Measurements from ENCODE around the gene MSI2.

The MSI2 gene

DNA sequence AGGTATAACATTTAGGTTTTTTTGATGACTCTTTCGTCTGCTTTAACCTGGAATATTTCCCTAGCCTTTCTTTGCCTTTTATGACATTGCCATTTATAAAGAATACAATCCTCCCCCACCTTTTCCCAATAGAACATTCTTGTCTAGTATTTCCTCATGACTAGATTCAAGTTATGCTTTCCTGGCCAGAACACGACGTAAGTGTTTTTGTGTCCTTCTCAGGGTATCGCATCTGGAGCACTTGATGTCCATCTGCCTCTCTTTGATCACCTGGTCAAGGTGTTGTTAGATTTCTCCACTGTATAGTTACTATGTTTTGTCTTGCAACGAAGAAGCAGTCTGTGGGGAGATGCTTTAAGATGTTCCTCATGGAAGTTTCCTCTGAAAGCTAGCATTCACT is 87.4 kb downstream of the MSI2 start:
- no peak overlapping the region for H3K27ac ChIP-seq
- H3K9me3 ChIP-seq (ENCODE audit: low read depth, low read length), result no peaks in the 10 kb centered on the region
- H3K9ac ChIP-seq (ENCODE audit: insufficient read length), result no peak overlapping the region
- TF ChIP-seq FOXP2 (optimal IDR thresholded peaks at IDR 0.05; ENCODE audit: control extremely low read depth, extremely low read length, insufficient read depth) (no peak), POLR2AphosphoS5 (IDR thresholded peaks at IDR 0.05; ENCODE audit: borderline replicate concordance, low read depth, low read length) (no peak), EZH2 (IDR thresholded peaks at IDR 0.05) (no peak)
- H3K36me3 ChIP-seq (ENCODE audit: insufficient read depth, low read length), result no peaks in the 10 kb centered on the region
- no peak overlapping the region for H3K4me3 ChIP-seq
- no peak for DNase-seq (ENCODE audit: low read depth, low spot score)

DNA sequence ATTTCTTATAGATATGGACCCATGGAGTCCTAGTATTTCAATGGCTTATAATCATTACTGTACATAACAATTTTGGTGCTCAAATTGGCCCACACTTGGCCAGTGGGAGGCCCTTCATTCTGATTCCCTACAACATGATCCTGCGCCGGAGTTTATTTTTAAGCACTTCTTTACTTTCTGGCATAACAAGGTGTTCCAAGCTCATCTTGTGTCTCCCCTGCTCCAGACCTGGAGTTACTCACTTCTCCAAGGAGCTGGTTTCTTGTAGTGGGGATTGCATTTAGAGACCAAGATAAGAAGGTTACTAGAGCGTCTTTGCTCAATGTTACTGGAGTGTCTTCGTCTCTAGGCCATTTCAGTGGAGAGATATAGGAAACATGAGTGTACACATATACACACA is 87.9 kb downstream of the MSI2 start:
- H3K9me3 ChIP-seq (ENCODE audit: low read depth, low read length), result no peaks in the 10 kb centered on the region
- no peak for DNase-seq (ENCODE audit: low read depth, low spot score)
- no peak overlapping the region for H3K27ac ChIP-seq
- TF ChIP-seq POLR2AphosphoS5 (IDR thresholded peaks at IDR 0.05; ENCODE audit: borderline replicate concordance, low read depth, low read length) (no peak), EZH2 (IDR thresholded peaks at IDR 0.05) (no peak), FOXP2 (optimal IDR thresholded peaks at IDR 0.05; ENCODE audit: control extremely low read depth, extremely low read length, insufficient read depth) (no peak)
- H3K4me3 ChIP-seq, result no peak overlapping the region
- H3K9ac ChIP-seq (ENCODE audit: insufficient read length), result no peak overlapping the region
- no peaks in the 10 kb centered on the region for H3K36me3 ChIP-seq (ENCODE audit: insufficient read depth, low read length)

- H3K36me3 ChIP-seq (ENCODE audit: insufficient read depth, low read length), result no peaks in the 10 kb centered on the region
- TF ChIP-seq POLR2AphosphoS5 (IDR thresholded peaks at IDR 0.05; ENCODE audit: borderline replicate concordance, low read depth, low read length), result no peak
- TF ChIP-seq EZH2 (IDR thresholded peaks at IDR 0.05), result no peak
- TF ChIP-seq FOXP2 (optimal IDR thresholded peaks at IDR 0.05; ENCODE audit: control extremely low read depth, extremely low read length, insufficient read depth), result no peak
- H3K9ac ChIP-seq (ENCODE audit: insufficient read length), result no peak overlapping the region
- no peak overlapping the region for H3K4me3 ChIP-seq
- no peak for DNase-seq (ENCODE audit: low read depth, low spot score)
- H3K27ac ChIP-seq, result no peak overlapping the region
- H3K9me3 ChIP-seq (ENCODE audit: low read depth, low read length), result no peaks in the 10 kb centered on the region
These were observed 93.4 kb downstream of the MSI2 start for GRCh38 chr17:57349541-57350247.

DNA sequence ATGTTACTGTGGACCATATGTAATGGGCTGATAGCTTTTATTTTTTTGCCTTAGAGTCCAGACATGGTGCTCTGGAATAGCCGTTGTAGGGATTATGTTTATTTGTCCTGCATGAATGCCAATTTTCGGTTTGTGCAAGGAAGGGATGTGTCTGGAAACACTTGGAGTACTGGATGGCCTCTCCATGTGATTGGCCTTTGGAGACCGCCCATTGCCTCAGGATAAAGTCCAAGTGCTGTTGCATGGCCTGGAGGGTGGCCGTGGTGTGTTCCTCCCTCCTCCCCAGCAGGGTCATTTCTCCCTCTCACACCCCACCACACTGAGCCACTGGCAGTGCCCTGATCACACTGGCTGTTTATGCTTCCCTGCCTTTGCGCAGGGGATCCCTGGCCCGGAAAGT is 93.9 kb downstream of the MSI2 start:
- TF ChIP-seq EZH2 (IDR thresholded peaks at IDR 0.05), result no peak
- no peak for TF ChIP-seq FOXP2 (optimal IDR thresholded peaks at IDR 0.05; ENCODE audit: control extremely low read depth, extremely low read length, insufficient read depth)
- TF ChIP-seq POLR2AphosphoS5 (IDR thresholded peaks at IDR 0.05; ENCODE audit: borderline replicate concordance, low read depth, low read length), result no peak
- Histone ChIP-seq H3K9ac (ENCODE audit: insufficient read length) (no peak overlapping the region), H3K27ac (no peak overlapping the region), H3K36me3 (ENCODE audit: insufficient read depth, low read length) (no peaks in the 10 kb centered on the region), H3K9me3 (ENCODE audit: low read depth, low read length) (no peaks in the 10 kb centered on the region), H3K4me3 (no peak overlapping the region)
- no peak for DNase-seq (ENCODE audit: low read depth, low spot score)

- Histone ChIP-seq H3K9me3 (ENCODE audit: low read depth, low read length) (no peaks in the 10 kb centered on the region), H3K27ac (no peak overlapping the region), H3K36me3 (ENCODE audit: insufficient read depth, low read length) (no peaks in the 10 kb centered on the region), H3K9ac (ENCODE audit: insufficient read length) (no peak overlapping the region), H3K4me3 (no peak overlapping the region)
- DNase-seq (ENCODE audit: low read depth, low spot score), result no peak
- TF ChIP-seq FOXP2 (optimal IDR thresholded peaks at IDR 0.05; ENCODE audit: control extremely low read depth, extremely low read length, insufficient read depth) (no peak), EZH2 (IDR thresholded peaks at IDR 0.05) (no peak), POLR2AphosphoS5 (IDR thresholded peaks at IDR 0.05; ENCODE audit: borderline replicate concordance, low read depth, low read length) (no peak)
These were observed 96.4 kb downstream of the MSI2 start for GRCh38 chr17:57352665-57353175.

- Histone ChIP-seq H3K9ac (ENCODE audit: insufficient read length) (no peak overlapping the region), H3K36me3 (ENCODE audit: insufficient read depth, low read length) (no peaks in the 10 kb centered on the region), H3K9me3 (ENCODE audit: low read depth, low read length) (no peaks in the 10 kb centered on the region), H3K27ac (no peak overlapping the region), H3K4me3 (no peak overlapping the region)
- TF ChIP-seq FOXP2 (optimal IDR thresholded peaks at IDR 0.05; ENCODE audit: control extremely low read depth, extremely low read length, insufficient read depth), result no peak
- TF ChIP-seq POLR2AphosphoS5 (IDR thresholded peaks at IDR 0.05; ENCODE audit: borderline replicate concordance, low read depth, low read length), result no peak
- TF ChIP-seq EZH2 (IDR thresholded peaks at IDR 0.05), result no peak
- DNase-seq (ENCODE audit: low read depth, low spot score), result no peak
These were observed 98.3 kb downstream of the MSI2 start for GRCh38 chr17:57354673-57355072.

DNA sequence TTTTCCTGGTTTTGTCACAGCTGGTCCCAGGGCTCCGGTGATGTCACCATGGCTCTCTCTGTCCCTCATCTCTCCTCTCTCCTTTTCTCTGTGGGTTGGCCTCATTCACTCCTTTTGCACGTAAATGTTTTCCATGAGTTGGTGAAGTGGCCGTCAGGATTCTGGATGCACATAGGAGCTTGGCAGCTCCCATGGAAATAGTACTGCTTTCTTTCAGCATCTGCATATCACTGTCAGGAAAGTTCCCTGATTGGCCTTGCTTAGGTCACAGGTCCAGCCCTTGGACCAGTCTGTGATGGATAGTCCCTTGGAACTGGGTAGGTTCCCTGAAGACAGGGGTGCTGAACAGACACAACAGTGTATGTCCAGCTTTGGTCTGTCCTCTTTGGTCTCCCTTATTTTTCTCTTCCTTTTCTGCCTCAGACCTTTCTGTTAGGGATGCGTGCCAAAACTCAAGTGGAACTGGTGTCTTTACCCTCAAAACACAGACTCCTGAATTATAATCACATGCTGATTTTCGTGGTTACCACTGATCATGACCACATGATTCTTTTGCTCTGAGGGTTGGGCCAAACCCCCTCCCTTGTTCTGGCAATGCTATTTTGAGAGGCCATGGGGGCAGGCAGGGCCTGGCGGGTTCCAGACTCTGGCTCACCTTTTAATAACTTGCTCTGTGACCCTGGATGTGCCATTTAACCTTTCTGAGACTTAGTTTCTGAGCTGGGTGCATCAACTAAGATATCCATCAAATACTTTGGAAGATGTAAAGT is 99.0 kb downstream of the MSI2 start:
- no peak overlapping the region for H3K27ac ChIP-seq
- no peaks in the 10 kb centered on the region for H3K36me3 ChIP-seq (ENCODE audit: insufficient read depth, low read length)
- DNase-seq (ENCODE audit: low read depth, low spot score), result no peak
- H3K4me3 ChIP-seq, result no peak overlapping the region
- no peak overlapping the region for H3K9ac ChIP-seq (ENCODE audit: insufficient read length)
- no peaks in the 10 kb centered on the region for H3K9me3 ChIP-seq (ENCODE audit: low read depth, low read length)
- TF ChIP-seq POLR2AphosphoS5 (IDR thresholded peaks at IDR 0.05; ENCODE audit: borderline replicate concordance, low read depth, low read length) (no peak), EZH2 (IDR thresholded peaks at IDR 0.05) (no peak), FOXP2 (optimal IDR thresholded peaks at IDR 0.05; ENCODE audit: control extremely low read depth, extremely low read length, insufficient read depth) (no peak)

- no peak overlapping the region for H3K4me3 ChIP-seq
- H3K9me3 ChIP-seq (ENCODE audit: low read depth, low read length), result no peaks in the 10 kb centered on the region
- no peak overlapping the region for H3K9ac ChIP-seq (ENCODE audit: insufficient read length)
- no peak overlapping the region for H3K27ac ChIP-seq
- TF ChIP-seq POLR2AphosphoS5 (IDR thresholded peaks at IDR 0.05; ENCODE audit: borderline replicate concordance, low read depth, low read length), result no peak
- no peak for TF ChIP-seq EZH2 (IDR thresholded peaks at IDR 0.05)
- no peak for TF ChIP-seq FOXP2 (optimal IDR thresholded peaks at IDR 0.05; ENCODE audit: control extremely low read depth, extremely low read length, insufficient read depth)
- no peaks in the 10 kb centered on the region for H3K36me3 ChIP-seq (ENCODE audit: insufficient read depth, low read length)
- no peak for DNase-seq (ENCODE audit: low read depth, low spot score)
These were observed 99.9 kb downstream of the MSI2 start for GRCh38 chr17:57356153-57356718.

All from SK-N-MC (cell line).